GM19023 (cell line): ENCODE data around the gene SYT13.

Source experiments
- ATAC-seq: cut with Tn5 transposase; IDR thresholded peaks from one replicate; pipeline ENCODE4 v1.9.1; 2021; ENCODE audit warnings: mild to moderate bottlenecking, moderate library complexity; ENCODE audit not compliant: unreplicated experiment

SYT13 gene

DNA sequence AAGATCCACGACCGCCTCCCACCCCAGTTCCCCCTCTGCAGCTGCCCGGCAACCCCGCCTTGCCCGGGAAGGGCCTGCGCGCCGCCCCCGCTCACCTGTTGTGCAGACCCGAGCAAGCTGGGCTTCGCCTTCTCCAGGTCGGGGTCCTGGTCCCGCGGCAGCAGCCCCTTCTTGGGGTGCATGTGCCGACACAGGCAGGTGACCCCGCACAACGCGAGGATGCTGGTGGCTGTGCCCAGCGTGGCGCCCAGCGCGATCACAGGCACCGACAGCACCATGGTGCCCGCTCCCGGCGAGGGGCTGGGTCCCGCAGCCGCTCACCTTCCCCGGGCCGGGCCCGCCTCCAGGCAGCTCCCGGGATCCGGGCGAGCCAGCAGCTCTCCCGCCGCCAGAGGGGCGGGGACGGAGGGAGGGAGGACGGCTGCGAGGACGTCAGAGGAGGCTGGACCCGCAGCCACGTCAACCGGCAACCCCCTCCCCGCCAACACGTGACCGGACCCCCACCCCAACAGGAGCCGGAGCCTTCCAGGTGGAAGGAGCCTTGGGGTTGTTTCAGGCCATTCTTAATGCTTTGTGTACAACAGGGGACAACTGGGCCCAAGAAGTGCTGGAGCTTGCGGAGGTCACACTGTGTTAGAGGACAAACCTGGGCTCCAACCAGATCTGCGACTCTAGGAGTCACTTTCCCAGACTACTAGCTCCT lies at the start of gene SYT13:
SYT13 (minus strand) TSS at position 412 of the 703 bp plus-strand sequence; CDS start at position 278, 134 bp downstream.
- no peak for ATAC-seq

DNA sequence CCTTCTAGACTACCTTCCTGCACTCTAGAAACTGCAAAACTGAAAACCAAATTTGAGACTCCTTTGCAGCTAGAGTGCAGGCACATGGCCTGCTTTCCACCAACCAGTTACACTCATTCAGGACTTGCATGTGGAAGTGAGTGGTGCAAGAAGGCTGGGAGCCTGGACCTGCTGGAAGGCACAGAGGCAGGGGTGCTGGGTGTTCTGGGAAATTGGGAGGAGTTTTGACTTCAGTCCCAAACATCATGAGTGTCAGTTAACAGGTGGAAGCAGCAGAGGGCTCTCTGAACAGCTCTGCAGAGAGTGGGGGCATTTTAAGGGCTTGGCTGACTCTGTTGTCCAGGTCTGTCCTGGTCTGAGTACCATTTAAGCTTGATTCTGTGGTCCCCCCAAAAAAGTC lies 49.3 kb upstream of the SYT13 start:
- no peak for ATAC-seq

GRCh38 chr11:45334836-45335235 lies 48.7 kb upstream of the SYT13 start:
- no peak for ATAC-seq

DNA sequence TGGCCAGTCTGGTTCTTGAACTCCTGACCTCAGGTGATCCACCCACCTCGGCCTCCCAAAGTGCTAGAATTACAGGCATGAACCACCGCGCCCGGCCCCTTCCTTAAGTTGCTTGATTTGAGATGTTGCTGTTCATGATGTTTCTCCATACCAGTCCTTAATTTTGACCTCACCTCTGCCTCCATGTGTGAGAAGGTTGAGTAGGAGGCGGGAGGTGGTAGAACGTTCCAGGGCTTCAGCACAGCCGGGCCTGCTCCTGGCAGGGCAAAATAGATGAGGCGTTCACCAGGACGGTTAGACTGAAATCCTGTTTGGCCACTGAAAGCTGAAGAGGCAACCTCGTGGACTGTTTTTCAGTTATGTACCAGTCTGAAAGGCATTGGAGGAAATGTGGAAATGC lies 48.3 kb upstream of the SYT13 start:
- ATAC-seq, result no peak

DNA sequence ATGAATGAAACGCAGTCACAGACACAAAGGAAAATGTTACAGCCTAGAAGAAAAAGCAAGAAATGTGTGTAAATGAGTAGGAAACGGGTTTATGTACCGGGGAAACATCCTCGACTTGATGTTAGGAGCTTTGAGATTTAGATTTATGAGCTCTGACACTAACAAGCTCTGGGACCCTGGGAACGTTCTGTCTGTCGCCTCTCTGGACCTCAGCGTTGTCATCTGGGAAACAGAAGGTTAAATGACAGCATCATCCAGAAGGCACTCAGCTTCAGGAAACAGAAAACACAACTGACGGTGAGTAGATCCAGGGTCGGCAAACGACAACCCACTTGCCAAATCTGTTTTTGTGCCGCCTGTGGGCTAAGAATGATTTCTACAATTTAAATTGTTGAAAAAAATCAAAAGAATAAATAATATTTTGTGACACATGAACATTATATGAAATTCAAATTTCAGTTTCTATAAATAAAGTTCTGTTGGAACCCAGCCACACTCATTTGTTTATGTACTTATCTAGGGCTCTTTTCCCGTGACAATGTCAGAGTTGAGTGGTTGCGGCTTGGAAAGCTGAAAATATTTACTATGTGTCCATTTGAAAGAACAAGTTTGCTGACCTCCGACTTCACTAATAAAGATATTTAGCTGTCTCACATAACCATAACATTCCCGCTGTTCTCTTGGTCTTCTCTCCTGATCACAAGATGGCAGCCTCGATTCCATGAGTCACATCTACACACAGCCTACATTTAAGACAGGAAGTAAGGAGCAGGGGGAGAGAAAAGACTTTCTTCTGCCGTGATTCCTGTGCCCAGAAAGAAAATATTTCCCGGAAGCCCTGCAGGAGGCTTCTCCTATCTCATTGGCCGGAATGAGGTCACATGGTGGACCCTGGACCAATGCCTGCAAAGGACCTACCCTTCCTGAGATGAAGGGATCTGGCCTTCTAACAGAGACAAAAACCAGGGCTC lies 47.1 kb upstream of the SYT13 start:
- ATAC-seq, result no peak

- no peak for ATAC-seq
These were observed 46.3 kb upstream of the SYT13 start for GRCh38 chr11:45332276-45332934.

DNA sequence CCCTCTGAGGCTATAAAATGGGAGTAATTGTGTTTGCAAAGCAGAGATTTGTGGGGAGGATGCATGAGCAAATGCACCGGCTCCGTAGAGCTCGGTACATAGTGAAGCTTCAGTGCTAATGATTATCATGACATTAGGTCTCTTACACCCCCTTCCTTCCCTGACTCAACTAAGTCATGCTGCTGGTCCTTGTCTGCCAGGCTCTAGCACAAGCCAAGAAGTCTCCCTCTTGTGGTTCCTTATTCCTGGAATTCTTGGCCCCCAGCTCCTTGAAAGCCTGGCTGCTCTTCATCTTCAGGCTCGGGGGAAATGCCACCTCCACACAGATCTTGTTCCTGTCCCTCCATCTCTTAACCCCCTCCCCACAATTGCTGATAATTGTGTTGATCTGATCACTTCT lies 45.7 kb upstream of the SYT13 start:
- no peak for ATAC-seq

- no peak for ATAC-seq
These were observed 42.6 kb upstream of the SYT13 start for GRCh38 chr11:45328726-45329125.

DNA sequence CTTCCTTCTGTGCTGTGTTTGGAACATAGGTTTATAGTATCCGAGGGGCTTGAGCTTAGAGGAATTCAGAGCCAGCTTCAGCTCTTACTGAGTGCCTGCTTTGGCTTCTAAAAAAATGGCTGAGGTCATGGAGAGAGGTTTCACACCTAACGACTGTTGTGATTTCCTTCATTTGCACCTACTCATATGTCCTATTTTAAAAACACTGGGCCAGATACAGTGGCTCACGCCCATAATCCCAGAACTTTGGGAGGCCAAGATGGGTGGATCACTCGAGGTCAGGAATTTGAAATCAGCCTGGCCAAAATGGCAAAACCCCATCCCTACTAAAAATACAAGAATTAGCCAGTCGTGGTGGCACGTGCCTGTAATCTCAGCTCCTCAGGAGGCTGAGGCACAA lies 38.3 kb upstream of the SYT13 start:
- ATAC-seq, result no peak

GRCh38 chr11:45323601-45324249 lies 37.6 kb upstream of the SYT13 start:
- no peak for ATAC-seq

DNA sequence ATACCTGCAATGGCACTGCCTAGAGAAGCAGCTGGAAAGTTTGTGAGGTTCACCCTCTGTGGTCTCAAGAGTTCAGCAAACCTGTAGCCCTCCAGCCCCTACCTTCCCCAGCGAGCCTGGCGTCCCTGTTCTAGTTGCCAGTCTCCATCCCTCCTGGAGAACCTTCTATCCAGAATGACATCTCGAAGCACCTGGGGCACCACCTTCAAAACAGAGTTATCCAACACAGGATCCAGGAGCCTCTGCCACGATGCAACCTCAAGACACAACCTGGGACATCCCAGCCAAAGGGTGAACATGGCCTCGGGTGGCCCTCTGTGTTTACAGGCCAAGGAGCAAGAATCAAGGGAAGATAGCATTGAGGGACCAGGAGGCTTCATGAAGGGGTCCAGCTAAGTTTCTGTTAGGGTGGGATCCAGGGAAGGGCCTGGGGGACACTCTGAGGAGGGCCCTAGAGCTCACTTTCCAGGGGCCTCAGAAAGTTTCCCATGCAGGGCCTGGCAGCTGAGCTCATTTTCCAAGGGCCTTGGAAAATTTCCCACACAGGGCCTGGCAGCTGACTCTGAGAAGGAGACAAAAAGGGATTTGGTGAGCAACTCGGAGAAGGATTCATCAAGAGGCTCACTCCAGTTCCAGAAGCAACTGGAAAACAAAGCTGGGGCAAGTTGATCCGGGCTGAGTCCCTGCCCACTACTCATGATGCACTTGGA lies 36.9 kb upstream of the SYT13 start:
- no peak for ATAC-seq

- no peak for ATAC-seq
These were observed 36.1 kb upstream of the SYT13 start for GRCh38 chr11:45322111-45322705.

GRCh38 chr11:45321669-45322068 lies 35.5 kb upstream of the SYT13 start:
- no peak for ATAC-seq

DNA sequence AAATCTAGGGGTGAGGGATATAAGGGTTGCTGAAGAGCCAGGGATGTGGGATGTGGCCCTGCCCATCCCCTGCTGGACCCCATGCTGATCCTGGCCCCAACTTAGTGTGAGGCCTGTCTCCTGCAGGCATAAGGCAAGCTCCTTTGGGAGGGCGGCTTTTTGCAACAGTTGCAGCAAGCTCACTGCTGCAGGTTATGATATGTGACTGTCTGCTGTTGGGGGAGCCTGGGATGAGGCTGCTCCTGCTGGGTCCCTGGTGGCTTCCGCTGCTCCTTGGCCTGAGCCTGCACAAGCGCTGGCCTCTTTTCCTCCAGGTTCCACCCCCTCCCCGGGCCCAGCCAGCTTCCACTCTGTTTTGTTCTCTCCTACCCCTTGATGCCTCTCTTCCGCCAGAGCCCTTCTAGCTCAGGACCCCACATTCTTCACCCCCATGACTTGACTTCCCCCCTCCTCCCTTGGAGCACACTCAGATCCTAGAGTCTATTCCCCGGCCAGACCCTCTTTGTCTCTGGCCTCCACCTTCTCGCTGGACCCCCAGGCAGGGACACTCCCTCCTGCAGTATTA lies 35.0 kb upstream of the SYT13 start:
- ATAC-seq, result no peak

GRCh38 chr11:45320371-45320770 lies 34.2 kb upstream of the SYT13 start:
- ATAC-seq, result no peak

DNA sequence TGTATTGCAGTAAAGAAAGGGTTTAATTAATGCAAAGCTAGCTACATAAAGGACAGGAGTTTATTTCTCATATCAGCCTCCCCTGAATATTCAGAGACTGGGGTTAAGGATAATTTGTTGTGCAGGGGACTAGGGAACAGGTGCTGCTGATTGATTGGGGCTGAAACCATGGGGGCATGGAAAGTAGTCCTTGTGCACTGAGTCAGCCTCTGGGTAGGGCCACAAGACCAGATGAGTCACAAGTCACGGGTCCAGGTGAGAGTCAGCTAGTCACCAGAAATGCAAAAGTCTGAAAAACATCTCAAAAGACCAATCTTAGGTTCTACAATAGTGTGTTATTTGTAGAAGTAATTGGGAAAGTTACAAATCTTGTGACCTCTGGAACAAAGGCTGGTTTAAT lies 32.9 kb upstream of the SYT13 start:
- ATAC-seq, result no peak

- no peak for ATAC-seq
These were observed 32.4 kb upstream of the SYT13 start for GRCh38 chr11:45318516-45318915.

GRCh38 chr11:45316258-45316657 lies 30.1 kb upstream of the SYT13 start:
- ATAC-seq, result no peak

- no peak for ATAC-seq
These were observed 28.8 kb upstream of the SYT13 start for GRCh38 chr11:45314900-45315299.
